Stimulated activated CD4-positive, alpha-beta T cell treated with anti-CD3 and anti-CD28 coated beads, Interleukin-15, amount 100 ng/mL, for 24 hours (primary cell): ENCODE data around the gene ATP11A.

Source experiments
- DNase-seq: peaks from one replicate; pipeline ENCODE4 v3.0.0-alpha.2; 2020

ATP11A gene

GRCh38 chr13:112762690-112763080 is 72.8 kb downstream of the ATP11A start:
- DNase-seq = no peak

DNA sequence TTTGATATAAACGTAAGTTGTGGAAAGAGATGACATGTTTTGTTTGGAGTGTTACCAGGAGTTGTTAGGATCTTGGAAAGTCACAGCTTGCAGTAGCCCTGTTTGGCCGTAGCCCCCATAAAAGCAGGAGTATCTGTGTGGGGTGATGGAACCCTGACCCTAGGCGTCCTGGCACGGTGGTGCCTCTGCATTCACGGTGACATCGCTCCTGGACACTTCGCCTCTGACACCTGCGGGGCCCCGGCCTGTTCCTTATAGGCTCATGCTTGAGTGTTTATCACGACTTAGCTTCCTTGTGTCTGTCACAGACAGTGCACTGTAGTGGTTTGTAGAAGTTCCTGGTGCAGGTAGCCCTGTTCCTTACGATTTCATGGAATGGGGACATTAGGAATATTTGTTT is 74.2 kb downstream of the ATP11A start:
- no peak for DNase-seq

- no peak for DNase-seq
Observed at GRCh38 chr13:112764864-112765561, 75.2 kb downstream of the ATP11A start.

DNA sequence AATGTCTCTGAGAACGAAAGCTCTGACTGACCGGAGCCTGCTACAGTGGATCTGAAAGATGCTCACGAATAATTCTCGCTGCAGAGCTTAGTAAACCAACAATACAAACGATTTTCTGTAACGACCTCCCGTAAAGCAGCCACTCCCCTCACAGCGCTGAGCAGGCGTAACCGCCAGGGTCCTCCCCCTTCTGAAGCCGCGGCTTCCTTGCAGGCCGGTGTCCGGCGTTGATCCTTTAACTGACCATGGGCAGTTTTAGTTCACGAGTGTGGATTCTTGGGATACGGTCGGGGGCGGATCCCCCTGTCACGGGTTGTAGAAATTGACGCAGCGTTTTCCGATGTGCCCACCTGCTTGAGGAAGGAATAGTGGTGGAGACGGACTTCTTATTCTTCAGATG is 75.9 kb downstream of the ATP11A start:
- DNase-seq = no peak

DNA sequence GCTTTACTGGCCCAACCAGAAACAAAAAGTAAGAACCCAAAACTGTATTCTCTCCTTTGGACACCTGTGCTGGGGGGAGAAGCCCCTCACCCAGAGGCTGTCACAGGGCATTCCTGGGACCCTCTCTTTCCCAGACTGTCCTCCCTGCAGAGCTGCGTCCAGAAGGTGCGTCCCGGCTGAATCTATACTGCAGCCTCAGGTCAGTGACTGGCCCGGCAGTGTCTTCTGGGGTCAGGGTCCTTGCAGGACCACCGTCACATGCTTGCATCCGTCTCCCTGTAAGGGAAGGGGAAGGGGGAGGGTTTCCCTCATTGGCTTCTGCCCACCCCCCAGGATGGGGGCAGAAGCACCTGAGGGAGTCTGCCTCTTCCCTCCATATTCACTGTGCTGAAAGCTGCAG is 76.5 kb downstream of the ATP11A start:
- DNase-seq = no peak

GRCh38 chr13:112767506-112768471 is 78.0 kb downstream of the ATP11A start:
- DNase-seq = no peak

DNA sequence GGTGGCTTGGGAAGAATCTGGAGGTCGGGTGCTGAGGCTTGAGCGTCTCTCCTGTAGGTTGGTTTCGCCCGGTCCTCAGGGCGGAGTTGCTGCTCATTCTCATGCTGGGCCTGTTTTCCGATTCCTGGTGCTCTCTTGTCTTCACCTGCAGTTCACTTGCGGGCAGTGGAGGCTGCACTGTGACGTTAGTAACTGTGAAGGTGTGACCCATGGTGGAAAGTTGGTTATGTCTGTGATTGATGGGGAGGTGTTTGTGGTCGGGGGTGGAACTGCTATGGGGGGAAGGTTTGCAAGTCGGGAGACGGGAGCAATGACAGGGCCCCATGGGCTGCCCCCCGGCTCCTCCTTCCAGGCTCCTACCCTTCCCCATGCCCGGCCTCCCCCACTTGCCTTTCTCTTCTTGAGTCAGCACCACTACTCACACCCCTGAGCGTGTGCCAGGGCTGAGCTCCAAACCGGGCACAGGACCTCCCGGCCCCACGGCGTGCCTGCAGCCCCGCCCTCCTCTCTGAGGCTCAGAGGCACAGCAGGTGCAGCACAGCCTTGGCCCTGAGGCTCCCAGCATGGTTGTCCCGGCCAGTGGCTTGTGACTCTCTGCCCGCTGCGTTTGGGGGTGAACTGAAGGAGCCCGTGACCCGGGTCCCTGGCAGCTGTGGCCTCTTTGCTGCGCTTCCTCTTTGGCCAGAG is 79.1 kb downstream of the ATP11A start:
- DNase-seq = peak; percentile 14

DNA sequence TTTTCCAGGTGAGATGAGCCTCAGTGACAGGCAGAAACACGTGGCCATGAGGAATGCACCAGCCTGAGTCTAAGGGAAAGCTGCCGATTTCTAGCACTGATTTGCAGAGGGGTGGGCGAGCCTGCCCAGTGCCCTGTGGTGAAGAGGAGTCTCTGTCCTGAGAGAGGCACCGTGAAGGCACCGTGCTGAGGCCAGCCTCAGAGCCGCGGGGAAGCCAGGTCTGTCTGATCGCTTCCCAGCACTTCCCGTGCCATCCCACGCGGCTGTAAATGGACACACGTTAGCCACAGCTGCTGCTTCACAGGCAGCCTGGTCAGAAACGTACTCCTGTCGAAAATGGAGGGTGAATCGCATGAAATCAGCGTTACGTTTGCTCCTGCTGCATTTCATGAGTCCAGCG is 79.8 kb downstream of the ATP11A start:
- no peak for DNase-seq

DNA sequence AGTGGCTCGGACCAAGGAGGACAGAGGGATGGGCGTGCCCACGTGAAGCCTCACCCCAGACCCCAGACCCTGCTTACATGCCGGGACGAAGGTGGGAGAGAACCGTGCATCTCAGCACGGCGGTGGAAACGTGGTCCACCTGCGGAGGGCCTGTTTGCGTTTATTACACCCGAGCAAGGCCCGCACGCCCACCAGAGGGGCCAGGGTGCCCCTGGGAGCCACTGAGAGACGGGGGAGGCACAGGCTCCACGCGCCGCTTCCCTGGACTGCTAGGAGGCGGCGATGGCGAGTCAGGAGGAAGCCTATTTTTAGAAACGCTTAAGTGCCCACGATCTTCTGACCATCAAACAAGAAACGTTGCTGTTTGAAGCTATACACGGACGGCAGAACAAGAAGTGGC is 80.7 kb downstream of the ATP11A start:
- DNase-seq = no peak

- DNase-seq = no peak
Observed at GRCh38 chr13:112771139-112771876, 81.5 kb downstream of the ATP11A start.

DNA sequence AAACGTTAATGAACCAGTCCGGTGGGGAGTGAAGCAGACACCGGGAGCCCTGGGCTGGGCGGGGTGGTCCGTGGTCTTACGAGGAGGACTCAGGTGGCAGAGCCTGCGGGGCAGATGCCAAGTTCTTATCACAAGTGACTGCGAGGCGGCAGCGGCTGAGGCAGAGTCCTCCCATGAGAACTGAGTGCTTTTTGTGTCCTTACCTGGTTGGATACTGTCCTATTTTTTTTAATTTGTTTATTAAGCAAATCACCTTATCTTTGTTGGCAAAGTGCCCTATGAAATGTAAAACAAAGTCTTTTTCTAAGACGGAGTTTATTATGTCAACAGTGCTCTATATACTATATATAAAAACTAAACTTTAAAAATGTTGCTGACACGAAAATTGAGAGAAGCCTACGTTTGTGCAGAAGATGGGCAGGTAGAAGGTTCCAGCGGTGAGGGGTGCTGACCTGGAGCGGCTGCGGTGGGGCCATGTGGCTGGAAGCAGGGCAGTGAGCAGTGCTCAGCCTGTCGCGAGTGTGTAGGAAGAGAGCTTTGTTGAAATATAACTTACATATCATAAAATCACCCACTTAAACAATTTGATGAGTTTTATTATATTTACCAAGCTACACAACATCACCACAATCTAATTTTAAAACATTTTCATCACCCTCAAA is 82.2 kb downstream of the ATP11A start:
- DNase-seq = no peak

- DNase-seq = no peak
Observed at GRCh38 chr13:112772539-112772909, 82.7 kb downstream of the ATP11A start.

DNA sequence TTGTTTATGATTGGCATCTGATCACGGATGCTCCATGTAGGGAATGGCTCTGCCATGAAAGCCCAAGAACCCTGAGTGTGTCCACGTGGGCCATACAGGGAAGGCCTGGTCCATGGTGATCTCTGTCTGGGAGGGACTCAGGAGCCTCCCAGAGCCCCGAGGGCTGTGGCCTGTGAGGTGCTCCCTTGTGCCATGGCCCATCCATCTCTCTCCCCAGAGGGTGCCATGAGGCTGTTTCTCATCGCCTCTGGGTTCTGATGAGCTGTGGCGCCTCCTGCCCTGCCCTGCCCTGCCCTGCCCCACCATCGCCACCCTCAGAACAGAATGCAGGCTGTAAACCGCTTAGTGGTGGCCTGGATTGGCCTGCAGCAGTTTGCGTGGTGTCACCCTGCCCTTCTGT is 83.1 kb downstream of the ATP11A start:
- DNase-seq = no peak

DNA sequence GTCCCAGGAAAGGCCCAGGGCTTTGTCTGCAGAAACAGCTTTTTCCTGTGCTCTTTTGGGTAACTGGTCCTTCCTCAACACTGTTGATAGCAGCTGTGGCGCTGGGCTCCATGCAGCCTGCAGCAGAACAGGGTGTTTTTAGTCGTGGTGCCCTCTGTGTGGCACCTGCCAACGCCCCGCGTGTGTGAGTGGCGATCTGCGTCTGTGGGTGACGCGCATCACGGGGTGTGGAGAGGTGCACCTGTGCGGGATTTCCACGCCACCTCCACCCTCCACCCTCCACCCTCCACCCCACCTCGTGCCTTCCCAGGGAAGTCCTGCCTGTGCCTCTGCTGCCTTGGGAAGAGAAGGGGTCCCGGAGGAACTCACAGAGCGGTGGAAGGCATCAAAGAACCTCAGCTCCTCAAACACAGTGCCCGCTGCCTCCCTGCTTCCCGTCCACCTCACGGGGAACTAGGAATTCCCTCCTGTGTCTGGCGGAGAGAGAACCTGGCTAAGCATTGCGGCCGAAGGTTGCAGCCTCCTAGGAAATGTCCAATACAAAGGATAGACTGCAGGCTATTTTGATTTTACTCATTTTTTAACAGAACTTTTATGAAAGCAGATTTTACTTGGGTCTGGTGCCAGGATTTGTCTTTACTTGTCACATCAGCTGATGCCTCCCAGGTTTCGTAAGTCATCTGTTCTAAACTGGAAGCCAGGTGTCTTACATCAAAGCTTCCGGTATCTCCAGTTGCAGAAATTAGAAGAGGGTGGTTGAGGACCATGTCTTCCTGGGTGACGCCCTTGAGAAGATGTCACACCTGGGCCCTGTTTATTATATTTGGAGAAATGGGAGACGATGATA is 84.0 kb downstream of the ATP11A start:
- DNase-seq = no peak

DNA sequence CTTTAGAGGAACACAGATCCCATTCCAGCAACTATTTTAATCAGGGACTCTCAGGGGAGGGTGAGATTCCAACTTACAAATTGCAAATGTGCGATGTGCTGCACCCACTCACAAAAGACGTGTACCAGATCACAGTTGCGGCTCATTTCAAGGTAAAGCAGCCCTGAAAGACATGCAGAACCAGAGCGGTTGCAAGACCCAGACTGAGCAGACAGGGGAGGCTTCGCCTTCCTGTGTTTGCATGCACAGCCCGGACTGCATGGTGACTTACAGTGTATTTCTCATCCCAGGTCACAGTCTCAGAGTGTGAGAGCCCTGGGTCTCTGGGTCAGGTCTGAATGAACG is 84.6 kb downstream of the ATP11A start:
- DNase-seq = no peak

DNA sequence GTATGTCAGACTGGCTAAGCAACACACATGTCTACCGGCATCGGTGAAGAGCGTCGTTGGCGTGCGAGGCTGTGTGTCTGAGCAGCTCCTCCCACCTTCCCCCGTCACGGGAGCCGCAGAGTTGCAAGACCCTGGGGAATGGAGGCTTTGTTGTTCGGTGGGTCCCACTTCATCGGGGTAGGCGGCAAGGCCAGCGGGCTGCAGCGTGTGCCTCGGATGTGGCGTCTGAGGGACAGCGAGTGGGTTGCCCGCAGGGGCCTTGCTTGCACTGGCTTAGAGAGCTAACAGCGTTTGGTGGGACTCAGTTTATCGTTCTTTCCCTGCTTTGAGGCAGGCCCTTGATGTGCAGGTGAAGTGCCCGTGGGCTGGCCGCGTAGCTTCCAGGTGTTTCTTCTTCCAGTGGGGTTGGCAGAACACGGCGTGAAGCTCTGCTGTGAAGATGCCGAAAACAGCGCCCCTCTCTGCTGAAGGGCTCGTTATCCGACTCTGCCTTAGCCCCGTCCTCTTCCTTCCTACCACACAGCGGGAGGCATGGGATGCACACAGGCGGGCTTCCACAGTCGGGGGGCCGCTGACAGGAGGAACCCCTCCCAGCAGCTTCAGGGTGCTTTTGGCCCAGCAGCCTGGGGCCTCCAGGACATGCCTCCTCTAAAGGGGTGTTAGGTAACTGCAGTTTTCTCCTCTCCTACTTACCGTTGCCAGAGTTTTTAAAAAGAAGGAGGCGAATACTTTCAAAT is 85.2 kb downstream of the ATP11A start:
- no peak for DNase-seq

- DNase-seq = no peak
Observed at GRCh38 chr13:112775791-112776279, 86.0 kb downstream of the ATP11A start.

DNA sequence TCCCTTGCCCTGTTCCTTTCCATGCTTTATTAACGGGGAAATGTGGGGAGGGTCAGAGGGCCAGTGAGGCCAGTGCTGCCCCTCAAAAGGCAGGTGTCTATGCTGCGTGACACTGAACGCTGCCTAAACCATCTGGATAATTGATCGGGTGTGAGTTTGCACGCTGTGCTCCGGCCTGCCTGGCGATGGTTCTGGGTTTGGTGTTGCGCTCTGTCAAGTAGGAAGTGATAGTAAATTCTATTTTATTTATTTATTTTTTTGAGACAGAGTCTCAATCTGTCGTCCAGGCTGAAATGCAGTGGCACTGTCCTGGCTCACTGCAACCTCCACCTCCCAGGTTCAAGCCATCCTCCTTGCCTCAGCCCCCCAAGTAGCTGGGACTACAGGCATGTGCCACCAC is 86.5 kb downstream of the ATP11A start:
- no peak for DNase-seq

DNA sequence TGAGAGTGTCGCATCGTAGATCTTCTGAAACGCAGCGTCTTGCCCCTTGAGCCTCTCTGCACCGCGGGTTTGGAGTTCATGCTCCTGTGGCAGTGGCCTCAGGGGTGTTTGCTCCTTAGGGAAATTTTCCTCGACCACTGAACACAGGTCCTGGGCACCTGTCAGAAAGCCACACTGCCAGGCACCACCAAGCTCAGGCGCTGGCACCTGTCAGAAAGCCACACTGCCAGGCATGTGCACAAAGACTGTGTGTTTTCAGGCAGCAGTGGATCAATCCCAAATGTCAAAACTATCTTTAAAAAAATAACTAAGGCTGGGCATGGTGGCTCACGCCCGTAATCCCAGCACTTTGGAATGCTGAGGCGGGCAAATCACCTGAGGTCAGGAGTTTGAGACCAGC is 87.1 kb downstream of the ATP11A start:
- DNase-seq = no peak

GRCh38 chr13:112777637-112778406 is 88.0 kb downstream of the ATP11A start:
- no peak for DNase-seq
